Measurements from ENCODE around the gene GRK2.
"Not testable (repeated sequence)": the region's sequence is repeated elsewhere in the genome, so short reads cannot be mapped to it uniquely, and the experiment has no call there.

The GRK2 gene

DNA sequence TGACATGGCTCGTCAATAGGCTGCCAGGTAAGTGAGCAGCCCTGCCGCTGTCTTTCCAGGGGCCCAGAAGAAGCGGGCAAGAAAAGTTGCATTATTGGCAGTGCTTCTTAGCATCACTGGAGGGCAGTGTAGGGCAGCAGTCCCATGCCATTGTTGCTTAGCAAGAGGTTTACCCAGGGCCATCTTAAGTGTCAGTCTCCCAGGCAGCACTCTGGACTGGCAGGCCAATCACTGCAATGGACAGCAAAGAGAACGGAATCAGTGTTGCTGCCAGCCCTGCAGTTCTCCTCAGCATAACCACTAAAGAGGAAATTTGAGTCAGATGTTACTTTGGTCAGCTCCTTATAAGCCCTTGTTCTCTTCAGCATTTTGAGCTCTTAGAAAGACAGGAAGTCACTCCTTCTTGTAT is 13.4 kb upstream of the GRK2 start:
- intact Hi-C loops (cut with DNase I): no loop called here
- peak in 1 of 10 donors; percentile 80 for DNase-seq

DNA sequence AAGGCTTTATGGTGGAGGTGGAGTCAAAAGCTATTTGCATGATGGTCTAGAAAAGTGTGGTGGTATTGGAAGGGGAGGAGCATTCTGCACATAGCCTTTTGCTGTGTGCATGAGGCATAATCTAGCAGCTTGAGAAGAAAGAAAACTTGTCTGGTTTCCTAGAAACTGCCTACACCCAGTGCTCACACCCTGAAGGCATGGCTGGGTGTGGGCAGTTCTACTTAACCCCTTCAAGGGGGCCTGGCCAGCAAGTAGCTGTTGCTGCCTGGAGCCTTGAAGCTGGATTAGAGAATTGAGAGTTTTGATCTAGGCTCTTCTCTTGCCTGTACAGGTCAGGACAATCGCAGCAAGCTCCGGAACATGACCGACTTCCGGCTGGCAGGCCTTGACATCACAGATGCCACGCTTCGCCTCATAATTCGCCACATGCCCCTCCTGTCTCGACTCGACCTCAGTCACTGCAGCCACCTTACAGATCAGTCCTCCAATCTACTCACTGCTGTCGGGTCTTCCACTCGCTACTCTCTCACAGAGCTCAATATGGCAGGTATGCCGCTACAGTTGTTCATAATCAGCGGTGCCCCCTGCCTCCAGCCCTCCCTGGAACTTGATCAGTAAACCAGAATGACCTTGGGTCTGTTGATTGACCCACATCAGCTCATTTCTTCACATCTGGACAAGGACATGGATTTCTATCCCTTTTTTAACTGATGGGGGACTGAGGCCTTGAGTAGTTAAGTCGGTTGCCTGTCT is 12.2 kb upstream of the GRK2 start:
- DNase-seq: no peak
- intact Hi-C loops (cut with DNase I): no loop called here

DNA sequence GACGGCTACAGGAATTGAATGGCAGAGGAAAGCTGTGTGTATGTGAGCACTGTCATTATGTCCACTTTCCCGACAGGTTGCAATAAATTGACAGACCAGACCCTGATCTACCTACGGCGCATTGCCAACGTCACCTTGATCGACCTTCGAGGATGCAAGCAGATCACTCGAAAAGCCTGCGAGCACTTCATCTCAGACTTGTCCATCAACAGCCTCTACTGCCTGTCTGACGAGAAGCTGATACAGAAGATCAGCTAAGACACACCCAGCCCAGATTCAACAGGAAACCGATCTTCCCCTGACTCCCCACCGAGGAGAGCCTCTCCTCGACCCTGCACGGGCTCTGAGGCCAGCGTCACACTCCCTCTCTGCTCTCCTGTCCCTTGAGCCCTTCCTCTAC is 11.5 kb upstream of the GRK2 start:
- intact Hi-C loops (cut with DNase I): no loop called here
- DNase-seq: no peak

DNA sequence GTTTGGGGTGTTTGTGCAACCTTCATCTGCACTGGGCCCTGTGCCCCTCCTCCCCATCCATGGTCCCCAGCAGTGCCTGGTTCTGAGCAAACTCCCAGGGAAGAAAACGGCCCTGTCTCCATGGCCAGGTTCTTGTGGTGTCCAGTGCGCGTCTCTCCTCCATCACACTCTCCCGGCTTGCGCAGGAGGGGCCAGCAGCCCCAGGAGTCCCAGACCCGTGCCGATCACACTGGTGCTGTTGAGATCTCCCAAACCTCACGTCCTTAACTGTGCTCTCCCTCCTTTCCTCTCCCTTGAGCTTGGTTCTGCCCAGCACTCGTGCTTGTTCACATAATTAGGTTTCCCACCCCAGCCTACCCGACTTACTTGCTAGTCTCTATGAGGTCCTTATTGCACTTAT is 10.9 kb upstream of the GRK2 start:
- peak in 1 of 10 donors; percentile 44 for DNase-seq
- intact Hi-C loops (cut with DNase I): no loop called here

DNA sequence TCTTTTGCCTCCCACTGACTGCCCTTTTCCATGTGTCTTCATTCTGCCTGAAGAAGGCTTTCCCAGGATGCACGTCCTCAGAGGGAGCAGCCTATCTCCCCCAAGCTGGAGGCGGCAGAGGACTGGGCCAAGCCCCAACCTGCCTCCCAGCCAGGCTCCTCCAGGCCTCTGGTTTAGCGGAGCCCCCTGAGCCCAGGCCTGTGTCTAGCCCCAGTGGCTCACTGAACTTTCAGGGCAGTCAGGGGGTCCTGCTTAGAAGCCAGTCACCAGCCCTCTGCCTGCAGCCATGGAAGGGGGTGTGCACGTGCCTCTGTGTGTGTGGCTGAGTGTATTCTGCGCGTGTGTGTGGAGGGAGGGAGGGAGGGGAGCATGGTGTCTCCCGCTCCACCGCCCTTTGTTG is 10.4 kb upstream of the GRK2 start:
- DNase-seq: peak in 1 of 10 donors; percentile 63
- intact Hi-C loops (cut with DNase I): no loop called here

DNA sequence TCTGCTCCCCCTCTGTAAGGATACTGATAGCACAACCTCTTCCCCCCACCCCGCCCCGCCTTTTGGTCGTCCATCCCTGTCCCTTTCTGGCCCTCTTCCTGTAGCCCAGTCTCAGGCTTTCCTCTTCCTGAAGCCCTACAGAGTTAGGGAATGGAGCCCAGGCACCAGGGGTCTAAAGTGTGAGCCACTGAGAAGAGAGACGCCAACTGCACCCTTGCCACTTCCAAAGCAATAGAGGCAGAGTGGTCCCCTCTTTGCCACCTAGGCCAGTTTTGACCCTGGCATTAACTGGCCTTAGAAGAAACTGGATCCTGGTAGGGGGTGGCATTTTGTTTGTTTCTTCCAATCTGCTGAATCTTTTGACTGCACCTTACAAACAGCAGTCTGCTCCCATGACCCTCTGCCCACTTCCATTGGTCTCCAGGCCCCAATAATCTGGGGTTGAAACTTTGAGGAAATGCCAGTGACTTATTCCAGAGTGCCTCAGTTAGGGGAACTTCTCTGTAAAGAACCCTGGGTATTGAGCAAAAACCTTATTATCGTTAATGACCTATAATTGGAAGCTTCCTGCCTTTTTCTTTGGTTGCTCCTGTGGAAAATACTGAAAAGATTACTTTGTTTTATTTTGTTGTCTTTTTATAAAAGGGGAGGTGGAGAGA is 9.7 kb upstream of the GRK2 start:
- intact Hi-C loops (cut with DNase I): no loop called here

DNA sequence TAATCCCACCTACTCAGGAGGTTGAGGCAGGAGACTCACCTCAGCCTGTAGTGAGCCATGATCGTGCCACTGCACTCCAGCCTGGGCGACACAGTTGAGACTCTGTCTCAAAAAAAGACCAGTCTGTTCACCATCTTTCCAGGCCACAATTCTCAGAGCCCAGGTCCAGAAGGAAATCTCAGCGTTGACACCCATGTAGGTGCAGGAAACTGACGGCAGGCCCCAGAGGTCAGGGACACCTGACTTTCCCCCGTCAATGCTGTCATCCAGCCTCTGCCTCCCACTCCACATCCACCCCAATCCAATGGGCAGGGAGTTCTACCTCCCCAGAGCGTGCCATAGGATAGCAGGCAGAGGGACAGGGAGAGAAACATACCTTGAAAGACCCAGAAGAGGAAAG is 5.9 kb upstream of the GRK2 start:
- DNase-seq: peak in 1 of 10 donors; percentile 37
- intact Hi-C loops (cut with DNase I): no loop called here

More for the DNA sequence above, 9.7 kb upstream of the GRK2 start:
- DNase-seq: peak in 1 of 10 donors; percentile 15

DNA sequence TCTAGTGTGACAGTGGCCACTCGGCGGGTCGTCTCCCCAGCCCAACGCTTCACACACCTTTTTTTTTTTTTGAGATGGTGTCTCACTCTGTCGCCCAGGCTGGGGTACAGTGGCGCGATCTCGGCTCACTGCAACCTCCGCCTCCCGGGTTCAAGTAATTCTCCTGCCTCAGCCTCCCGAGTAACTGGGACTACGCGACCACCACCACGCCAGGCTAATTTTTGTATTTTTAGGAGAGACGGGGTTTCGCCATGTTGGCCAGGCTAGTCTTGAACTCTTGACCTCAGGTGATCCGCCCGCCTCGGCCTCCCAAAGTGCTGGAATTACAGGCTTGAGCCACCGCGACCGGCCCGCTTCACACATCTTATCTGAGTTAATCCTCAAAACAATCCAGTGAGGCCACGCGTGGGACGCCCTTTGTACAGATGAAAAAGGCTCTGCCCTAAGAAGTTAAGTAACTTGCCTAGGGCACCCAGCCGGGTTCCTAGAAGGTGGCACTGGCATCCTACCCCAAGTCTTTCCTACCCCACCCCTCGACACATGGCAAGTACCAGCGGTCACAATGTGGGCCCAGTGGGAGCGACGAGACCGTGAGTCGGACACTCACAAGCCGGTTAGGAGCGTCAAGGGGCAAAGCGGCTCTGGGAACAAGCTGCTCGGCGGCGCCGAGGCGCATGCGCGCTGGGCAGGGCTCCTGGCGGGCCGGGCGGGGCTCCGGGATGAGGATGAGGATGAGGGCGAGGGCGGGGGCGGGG is 5.2 kb upstream of the GRK2 start:
- peak in 9 of 10 donors; percentile 54 to 96 (median 75) for DNase-seq
- intact Hi-C loops (cut with DNase I): not testable (repeated sequence)

DNA sequence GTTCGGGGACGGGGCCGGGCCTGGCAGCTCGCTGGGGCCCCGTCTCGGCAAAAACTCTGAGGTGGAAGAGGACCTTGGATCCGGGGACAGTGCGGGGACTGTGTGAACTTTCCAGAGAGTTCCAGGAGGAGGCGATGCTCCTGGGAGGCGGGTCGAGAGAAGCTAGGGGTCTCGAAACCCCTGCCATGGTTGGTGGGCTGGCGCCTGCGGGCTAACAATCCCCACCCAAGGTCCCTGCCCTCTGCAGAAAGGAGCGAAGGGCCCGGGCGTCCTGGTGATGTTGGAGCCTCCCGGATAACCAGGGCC is 4.7 kb upstream of the GRK2 start:
- peak in 1 of 10 donors; percentile 69 for DNase-seq
- intact Hi-C loops (cut with DNase I): no loop called here

DNA sequence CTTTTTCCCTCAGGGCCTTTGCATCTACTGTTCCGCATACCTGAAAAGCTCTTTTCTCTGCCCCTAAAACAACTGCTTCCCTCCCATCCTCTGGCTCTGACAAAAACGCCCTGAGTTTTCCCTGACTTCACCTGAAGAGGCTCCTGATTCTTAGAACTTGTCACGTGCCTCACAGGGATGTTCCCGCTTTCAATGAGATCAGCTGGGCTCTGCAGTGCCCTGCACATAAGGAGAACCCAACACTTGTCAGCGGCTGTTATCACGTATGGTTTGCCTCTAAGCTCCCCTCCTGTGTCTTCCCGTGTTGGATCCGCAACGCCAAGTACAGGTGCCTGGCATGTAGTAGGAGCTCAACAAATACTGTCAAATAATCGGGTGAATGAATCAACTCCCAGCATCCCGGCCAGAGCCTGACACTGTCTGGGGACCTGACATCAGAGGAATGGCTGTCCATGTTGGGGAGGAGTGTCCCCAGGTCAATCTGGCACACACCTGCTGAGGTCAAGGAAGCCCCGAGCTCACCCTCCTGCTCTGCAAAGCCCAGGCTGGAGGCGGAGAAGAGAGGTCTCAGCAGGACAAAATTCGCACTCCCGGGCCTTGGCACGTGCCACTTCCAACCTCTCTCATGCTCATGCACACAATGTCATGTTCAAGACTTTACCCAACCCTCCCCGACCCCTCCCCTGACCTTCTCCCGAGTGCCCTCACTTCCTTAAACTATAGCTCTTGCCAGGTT is 4.2 kb upstream of the GRK2 start:
- intact Hi-C loops (cut with DNase I): loop anchor here (1.0 kb wide), 1 partner anchor 55 kb away; no protein-coding TSS in a partner anchor
- peak in 1 of 10 donors; percentile 47 for DNase-seq

DNA sequence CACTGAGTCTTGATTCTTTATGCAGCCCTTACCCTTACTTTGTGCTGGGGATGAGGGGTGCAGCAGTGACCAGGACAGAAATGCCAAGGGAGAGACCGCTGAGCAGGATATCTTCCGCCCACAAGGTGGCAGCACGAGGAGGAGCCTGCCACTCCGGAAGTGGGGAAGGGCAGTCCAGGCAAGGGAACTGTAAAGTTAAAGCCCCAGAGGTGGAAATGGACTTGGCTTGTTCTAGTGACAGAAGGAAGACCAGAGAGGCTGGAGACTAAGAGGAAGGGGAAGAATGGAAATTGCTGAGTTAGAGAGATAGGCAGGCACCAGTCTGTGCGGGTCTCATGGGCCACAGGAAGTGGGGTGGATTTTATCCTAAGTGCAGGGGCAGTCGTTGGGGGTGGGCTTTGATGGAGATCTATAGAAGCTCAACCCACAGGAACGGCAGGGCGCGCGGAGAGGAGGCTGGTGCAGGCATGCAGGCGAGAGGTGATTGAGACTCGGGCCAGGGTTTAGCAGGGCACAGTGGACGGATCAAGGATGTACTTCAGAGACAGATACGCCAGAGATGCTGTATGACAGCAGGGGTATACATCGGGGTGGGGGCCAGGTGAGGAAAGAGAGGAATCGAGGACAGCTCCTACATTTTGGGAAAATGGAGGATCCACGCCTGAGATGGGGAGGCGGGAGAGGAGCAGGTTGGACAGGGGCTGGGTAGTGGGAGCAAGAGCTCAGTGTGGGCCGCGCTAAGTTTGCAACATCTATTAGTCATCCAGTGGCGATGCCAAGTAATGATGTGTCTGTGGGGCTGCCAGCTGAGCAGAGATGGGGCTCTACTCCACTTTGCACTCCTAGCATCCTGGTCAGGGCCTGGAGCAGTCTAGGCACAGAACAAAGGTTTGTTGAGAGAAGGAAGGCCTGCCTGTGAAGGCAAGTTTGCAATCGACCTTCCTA is 3.3 kb upstream of the GRK2 start:
- intact Hi-C loops (cut with DNase I): loop anchor here (1.0 kb wide), 1 partner anchor 54 kb away; no protein-coding TSS in a partner anchor
- DNase-seq: peak; percentile 62 to 96 (median 82)

DNA sequence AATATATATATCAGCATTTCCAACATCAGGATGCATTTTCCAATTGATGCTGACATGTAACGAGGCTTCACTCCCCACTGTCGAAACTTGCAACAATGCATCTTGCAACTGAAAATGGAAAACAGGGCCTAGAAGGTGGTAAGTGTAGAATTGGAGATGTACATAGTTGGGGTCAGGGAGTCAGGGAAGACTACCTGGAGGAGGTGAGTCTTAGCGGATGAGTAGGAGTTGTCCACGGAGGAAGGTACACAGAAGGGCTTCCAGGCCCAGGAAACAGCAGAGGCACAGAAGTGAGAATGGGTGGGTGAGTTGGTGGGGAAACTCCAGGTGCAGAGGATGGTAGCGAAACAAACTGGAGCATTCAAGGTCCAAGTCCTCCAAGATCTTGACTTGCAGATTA is 2.0 kb upstream of the GRK2 start:
- intact Hi-C loops (cut with DNase I): no loop called here
- DNase-seq: no peak

DNA sequence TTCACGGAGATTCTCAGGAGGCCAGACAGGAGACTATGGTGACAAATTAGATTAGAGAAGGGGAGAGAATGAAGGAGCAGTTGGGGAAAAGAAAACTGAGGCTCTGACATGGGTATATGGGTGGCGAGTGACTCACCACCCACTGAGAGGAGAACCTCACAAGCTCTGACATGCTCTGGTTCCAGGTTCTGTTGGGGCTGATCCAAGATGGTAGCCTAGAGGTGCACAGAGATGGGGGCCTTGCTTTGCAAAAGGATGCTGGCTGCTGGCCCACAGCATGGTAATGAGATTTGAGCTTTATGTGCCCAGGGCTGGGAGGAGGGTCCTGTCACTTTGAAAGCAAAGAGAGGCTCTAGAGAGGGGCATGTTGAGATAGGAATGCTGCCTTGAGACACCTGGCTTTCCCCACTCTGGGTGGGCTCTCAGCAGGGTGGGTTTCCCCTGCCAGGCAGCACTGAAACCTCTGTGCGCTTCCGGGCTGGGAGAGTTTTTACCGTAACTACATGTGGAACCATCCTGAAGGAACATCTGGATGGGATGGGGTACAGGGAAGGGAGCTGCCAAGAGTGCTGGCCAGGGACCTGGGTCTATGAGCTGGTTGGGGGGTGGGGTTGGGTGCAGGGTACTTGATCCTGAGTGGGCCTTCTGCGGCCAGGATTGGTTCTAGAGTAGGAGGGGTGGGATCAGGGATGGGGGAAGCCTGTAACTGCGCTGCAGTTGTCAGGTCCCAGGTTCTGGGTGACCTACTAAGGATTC is 1.2 kb upstream of the GRK2 start:
- peak in 2 of 10 donors; percentile 17 to 24 for DNase-seq
- intact Hi-C loops (cut with DNase I): loop anchor here (5.0 kb wide), 1 partner anchor 117 kb away; no protein-coding TSS in a partner anchor

DNA sequence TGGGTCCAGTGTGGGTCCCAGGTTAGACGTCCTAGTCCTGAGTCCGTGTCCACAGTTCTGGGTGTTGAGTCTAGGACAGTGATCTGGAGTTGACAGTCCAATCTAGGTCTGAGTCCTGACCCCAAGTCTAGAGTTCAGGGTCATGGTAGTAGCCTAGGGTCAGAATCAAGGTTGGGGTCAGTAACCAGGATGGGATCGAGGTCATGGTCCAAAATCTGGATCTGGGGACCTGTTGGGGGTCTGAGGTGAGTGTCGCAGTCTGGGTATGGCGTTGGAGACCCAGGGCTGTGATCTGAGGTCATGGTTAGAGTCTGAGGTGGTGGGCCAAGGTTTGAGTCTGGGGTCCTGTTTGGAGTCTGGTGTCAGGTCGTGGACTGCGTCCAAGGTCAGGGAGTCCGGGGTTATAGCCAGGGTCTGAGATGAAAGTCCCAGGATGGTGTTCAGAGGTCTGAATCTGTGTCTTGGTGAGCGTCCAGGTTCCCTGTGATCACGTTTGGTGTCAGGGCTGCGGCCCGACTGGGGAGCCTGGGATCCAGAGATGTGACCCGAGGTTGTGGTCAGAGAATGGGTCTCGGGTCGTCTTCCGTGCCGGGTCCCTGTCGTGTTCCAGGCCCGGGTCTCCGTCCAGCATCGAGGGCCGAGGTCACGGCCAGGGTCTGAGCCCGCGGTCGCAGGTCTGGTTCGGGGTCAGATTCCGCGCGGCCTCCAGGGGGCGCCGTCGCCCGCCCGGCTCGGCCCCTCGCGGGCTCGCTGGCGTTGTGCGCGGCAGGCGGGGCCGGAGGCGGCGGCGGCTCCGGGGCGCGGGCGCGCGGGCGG is 432 bp upstream of the GRK2 start:
- intact Hi-C loops (cut with DNase I): loop anchor here (1.0 to 5.0 kb wide), 2 partner anchors 51 to 116 kb away; no protein-coding TSS in a partner anchor
- peak in 7 of 10 donors; percentile 69 to 97 (median 84) for DNase-seq

DNA sequence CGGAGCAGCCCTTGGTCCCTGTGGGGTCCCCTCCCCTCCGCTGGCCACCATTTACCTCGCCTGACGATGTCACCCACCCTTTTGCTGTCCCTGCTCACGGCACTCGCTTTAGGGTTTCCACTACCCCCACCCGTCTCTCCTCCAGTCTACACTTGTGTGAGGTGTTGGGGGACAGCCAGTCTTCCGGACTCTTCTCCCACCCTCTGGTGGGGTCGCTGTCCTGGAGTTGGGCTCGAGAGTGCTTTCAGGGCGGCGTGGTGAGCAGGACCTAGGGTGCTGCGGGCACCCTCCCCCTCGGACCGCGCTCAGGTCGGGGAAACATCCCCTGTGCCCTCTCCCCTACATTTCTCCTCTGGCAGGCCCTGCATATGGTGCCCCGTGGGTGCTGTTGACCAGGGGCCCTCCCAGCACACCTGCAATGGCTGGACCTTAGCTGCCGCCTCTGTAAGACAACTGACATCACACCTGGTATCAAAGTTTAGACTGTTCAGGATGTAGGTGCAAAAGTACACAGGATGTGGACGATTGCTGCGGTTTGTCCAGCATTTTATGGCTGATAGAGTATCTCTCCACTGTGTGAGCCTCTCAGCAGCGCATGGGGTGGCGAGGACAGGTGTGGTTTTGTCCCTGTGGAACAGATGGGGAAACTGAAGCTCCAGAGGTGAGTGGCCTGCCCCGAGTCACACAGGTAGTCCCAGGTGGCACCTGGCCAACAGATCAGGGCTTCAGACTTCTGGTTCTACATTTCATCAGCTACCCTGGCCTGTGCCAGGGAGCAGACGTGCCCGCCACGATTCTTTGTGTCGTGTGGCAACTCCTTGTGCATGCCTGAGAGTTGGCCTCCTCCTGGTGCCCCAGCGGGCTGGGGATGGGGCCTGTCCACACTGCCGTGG is 1.2 kb downstream of the GRK2 start:
- peak in 3 of 10 donors; percentile 74 to 83 (median 83) for DNase-seq
- intact Hi-C loops (cut with DNase I): loop anchor here (5.0 kb wide), 1 partner anchor 115 kb away; no protein-coding TSS in a partner anchor

Measured in posterior cingulate gyrus (tissue), 11 donors.